H1 (cell line): ENCODE results near the gene TNIP1. TPM values are rescaled to one million over a fixed set of nuclear protein-coding genes. Genes with fewer than 3 reads are reported as not detected.
A peak's percentile ranks its signal among the peaks of the same experiment; 100 is the strongest.

ENCODE experiments used
- BACH1 ChIP-seq: IDR thresholded peaks from 2 replicates; pipeline ENCODE4 v1.6.1; 2012; ENCODE audit warnings: low read length, improper control_type of control experiment
- CEBPB ChIP-seq: IDR thresholded peaks from 2 replicates; pipeline ENCODE4 v1.6.1; 2012; ENCODE audit warnings: low read depth, low read length
- CHD1 ChIP-seq: IDR thresholded peaks from 2 replicates; pipeline ENCODE4 v1.6.1; 2012; ENCODE audit warnings: low read depth, low read length, improper control_type of control experiment
- CHD2 ChIP-seq: IDR thresholded peaks from 2 replicates; pipeline ENCODE4 v1.6.1; 2012; ENCODE audit warnings: low read length, improper control_type of control experiment
- E2F6 ChIP-seq: IDR thresholded peaks from 2 replicates; pipeline ENCODE4 v1.6.1; 2012; ENCODE audit warnings: inconsistent platforms
- EP300 ChIP-seq, 2 experiments: IDR thresholded peaks; 1 replicate in 1 of 2; 2 replicates in 1 of 2; pipeline ENCODE4 v1.6.1; 2011 to 2012; ENCODE audit warnings: low read depth in 2 of 2, low read length in 2 of 2, mild to moderate bottlenecking in 2 of 2, borderline replicate concordance in 1 of 2, inconsistent platforms in 1 of 2, moderate library complexity in 1 of 2
- KDM4A ChIP-seq: IDR thresholded peaks from one replicate; pipeline ENCODE4 v1.7.1; 2012; ENCODE audit warnings: low read depth, mild to moderate bottlenecking, moderate library complexity, low read length, inconsistent platforms; ENCODE audit not compliant: severe bottlenecking
- NANOG ChIP-seq: IDR thresholded peaks from 2 replicates; pipeline ENCODE4 v1.6.1; 2011; ENCODE audit warnings: low read length, low read depth, mild to moderate bottlenecking, inconsistent platforms; ENCODE audit not compliant: insufficient read depth, poor library complexity, severe bottlenecking
- RBBP5 ChIP-seq: IDR thresholded peaks from 2 replicates; pipeline ENCODE4 v1.7.1; 2012; ENCODE audit warnings: low read depth, mild to moderate bottlenecking, inconsistent platforms, low read length, moderate library complexity, borderline replicate concordance
- RXRA ChIP-seq: IDR thresholded peaks from 2 replicates; pipeline ENCODE4 v1.6.1; 2011; ENCODE audit warnings: low read depth, mild to moderate bottlenecking, low read length, moderate library complexity; ENCODE audit not compliant: insufficient read depth
- SIRT6 ChIP-seq: IDR thresholded peaks from one replicate; pipeline ENCODE4 v1.7.1; 2012; ENCODE audit warnings: low read length, inconsistent platforms
- SP4 ChIP-seq: IDR thresholded peaks from 2 replicates; pipeline ENCODE4 v1.6.1; 2012; ENCODE audit warnings: low read length, inconsistent platforms
- SRF ChIP-seq: IDR thresholded peaks from 2 replicates; pipeline ENCODE4 v1.6.1; 2011; ENCODE audit warnings: mild to moderate bottlenecking, low read depth, low read length, moderate library complexity
- ZNF274 ChIP-seq: IDR thresholded peaks from 2 replicates; pipeline ENCODE4 v1.7.0; 2012; ENCODE audit warnings: low read length, borderline replicate concordance; ENCODE audit errors: extremely low read depth
- polyA plus RNA-seq, 7 experiments: library from polyadenylated mRNA; depleted of rRNA in 3 of 7; stranded (reverse) in 5 of 7; unstranded in 2 of 7; fragments of >200 nt in 5 of 7; fragments of 200-250 nt in 2 of 7; gene quantifications; 1 replicate in 5 of 7; 2 replicates in 1 of 7; 4 replicates in 1 of 7; pipeline versions ENCODE4 v1.2.1 to v1.2.3, GENCODE V29; 2011 to 2013; ENCODE audit warnings: missing spikeins in 2 of 7, mixed read lengths in 2 of 7
- total RNA-seq: library from RNA; stranded (reverse); fragmentation: NEBNext Ultra II Directional; extraction: Animal tissue kit (Norgen Biotek cat#: 25700); gene quantifications from 2 replicates; pipeline ENCODE4 v1.2.1, GENCODE V29; 2021

The TNIP1 gene
- total and polyA plus RNA-seq, 2 of the 8 experiments (the other 6 are each of a cell fraction or from before 2014, with no cell fraction given): 14.2 to 31.9 TPM

- TF ChIP-seq NANOG: no peak
- no peak for TF ChIP-seq CEBPB
- TF ChIP-seq BACH1: no peak
- no peak for TF ChIP-seq EP300 (IDR thresholded peaks at IDR 0.05; ENCODE audit: borderline replicate concordance in 1 of 2, low read depth in 2 of 2, low read length in 2 of 2)
- TF ChIP-seq KDM4A: peak; percentile 98
- no peak for TF ChIP-seq SRF
- no peak for TF ChIP-seq CHD2
- no peak for TF ChIP-seq E2F6
- TF ChIP-seq RBBP5: peak; percentile 96
- TF ChIP-seq RXRA: no peak
- no peak for TF ChIP-seq ZNF274
- 0 out of 2 replicates have a peak, but pooled peaks have one; percentile 11 for TF ChIP-seq SP4
- TF ChIP-seq SIRT6: no peak
- no peak for TF ChIP-seq CHD1
These were observed at the start of gene TNIP1 (continued) for GRCh38 chr5:151080613-151081430.
